Fibroblast of skin of abdomen (primary cell): ENCODE results near the gene TMCC2.
"Not testable (repeated sequence)": the region's sequence is repeated elsewhere in the genome, so short reads cannot be mapped to it uniquely, and the experiment has no call there.

Experiments used
- DNase-seq: peaks from one replicate; pipeline ENCODE4 v3.0.0-alpha.2; 2013

Gene TMCC2

DNA sequence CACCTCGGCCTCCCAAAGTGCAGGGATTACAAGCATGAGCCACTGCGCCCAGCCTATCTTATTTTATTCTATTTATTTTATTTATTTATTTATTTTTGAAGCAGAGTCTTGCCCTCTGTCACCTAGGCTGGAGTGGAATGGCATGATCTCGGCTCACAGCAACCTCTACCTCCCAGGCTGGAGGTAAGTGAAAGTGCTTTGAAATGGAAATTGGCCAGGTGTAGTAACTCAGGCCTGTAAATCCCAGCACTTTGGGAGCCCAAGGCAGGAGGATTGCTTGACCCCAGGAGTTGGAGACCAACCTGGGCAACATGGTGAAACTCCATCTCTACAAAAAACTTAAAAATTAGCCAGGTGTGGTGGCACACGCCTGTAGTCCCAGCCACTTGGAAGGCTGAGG lies 11.2 kb upstream of the TMCC2 start:
- no peak for DNase-seq

- DNase-seq, result no peak
Measured at GRCh38 chr1:205217418-205217817, 10.3 kb upstream of the TMCC2 start.

DNA sequence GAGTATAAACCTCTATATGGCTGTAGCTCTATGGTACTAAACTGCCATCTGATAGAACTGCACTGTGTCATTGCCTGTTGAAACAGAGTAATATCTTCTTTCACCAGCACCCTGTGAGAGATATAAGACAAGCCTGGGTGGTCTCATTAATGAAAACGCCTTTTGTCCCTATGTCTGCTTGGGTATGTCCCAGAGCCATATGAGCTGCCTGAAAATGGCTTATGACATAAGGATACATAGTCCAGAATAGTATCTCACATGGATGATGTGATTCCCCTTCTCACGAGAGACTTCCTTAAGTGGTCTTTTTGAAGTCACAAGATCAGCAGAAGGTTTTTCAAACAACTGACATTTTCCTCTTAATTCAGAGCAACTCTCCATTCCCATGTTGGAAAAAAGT lies 7.3 kb upstream of the TMCC2 start:
- no peak for DNase-seq

DNA sequence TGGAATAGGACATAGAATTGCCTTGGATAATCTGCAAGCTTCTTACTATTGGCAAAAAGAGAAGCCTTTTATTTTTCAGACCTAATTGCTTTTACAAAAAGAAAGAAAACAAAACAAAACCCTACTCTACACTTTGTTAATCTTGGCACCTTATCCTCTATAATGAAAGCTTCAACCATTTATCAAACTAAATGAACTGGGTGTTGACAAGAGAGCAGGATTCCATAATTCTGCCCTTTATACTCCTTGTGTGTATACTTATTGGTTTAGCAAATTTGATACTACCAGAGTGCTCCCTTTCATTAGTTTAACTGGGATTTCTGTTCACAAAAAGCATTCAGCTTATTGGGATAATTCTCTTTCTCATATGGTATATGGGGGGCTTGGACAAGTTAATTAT lies 3.0 kb upstream of the TMCC2 start:
- no peak for DNase-seq

- peak; percentile 85 for DNase-seq
Measured at GRCh38 chr1:205225901-205226765, 1.6 kb upstream of the TMCC2 start.

- DNase-seq, result peak; percentile 66
Measured at GRCh38 chr1:205226868-205227583, 720 bp upstream of the TMCC2 start.

DNA sequence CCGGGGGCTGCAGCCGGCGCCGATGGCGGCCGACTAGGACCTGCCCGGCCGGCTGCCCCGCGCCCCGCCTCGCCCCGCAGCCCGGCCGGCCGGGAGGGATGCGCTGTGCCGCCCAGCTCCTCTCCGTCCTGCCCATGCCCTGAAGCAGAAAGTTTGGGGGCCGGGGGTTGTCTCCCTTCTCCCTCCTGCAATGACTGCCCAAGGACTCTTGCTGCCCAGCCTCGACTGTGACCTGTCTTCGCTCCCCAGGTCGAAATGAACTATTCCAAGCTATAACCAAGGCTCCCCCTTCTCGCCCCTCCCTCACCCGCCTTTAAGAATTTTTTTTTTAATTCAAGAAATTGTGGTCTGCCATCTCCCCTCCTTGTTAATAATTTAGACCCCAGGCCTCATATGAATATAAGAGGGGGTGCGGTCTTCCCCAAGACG lies 361 bp downstream of the TMCC2 start:
- no peak for DNase-seq

DNA sequence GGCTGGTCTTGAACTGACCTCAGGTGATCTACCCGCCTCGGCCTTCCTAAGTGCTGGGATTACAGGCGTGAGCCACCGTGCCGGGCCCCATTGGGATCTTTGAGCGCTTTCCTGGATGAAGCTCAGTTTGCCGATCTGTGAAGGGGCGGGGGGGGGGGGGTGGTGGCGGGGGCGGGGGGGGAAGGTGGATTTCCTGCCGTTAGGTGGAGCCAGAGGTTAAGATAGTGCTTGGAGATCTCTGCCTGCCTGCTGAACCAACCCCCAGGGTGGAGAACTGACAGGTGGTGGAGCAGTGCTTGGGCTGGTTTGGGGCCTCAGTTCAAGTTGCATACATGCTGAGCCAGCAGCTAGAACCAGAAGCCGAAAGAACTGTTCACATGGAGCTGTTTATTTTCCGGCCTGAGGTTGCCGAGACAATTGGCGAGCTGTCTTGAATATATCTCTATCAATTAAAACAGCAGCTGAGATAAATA lies 1.7 kb downstream of the TMCC2 start:
- DNase-seq, result peak; percentile 52

- DNase-seq, result no peak
Measured at GRCh38 chr1:205229916-205230700, 2.4 kb downstream of the TMCC2 start.

GRCh38 chr1:205230982-205231381 lies 3.2 kb downstream of the TMCC2 start:
- DNase-seq, result no peak

DNA sequence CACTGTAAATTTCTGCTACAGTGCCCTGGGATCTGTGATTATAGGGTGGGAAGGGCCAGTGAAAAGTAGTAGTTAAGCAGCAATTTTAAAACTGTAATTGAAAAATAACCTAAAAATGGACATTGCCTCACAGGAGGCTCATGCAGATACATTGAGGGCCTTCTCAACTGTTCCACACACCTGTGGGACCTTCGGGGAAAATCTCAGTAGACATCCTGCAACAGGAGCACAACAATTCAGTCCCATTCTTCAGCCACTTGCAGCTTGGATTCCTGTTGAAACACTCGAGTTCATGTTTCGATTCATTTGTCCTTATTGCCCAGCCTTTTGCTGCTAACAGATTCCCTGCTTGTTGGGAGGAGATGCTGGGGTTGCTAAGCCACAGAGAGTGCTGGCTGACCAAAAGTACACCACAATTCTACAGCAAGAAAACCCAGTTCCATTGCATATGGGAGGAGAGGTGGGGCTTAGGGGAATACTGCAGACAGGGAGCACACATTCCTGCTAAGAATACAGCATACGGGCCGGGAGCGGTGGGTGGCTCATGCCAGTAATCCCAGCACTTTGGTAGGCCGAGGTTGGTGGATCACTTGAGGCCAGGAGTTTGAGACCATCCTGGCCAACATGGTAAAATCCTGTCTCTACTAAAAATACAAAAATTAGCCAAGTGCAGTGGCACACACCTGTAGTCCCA lies 4.5 kb downstream of the TMCC2 start:
- DNase-seq, result no peak

- DNase-seq, result no peak
Measured at GRCh38 chr1:205232945-205233397, 5.2 kb downstream of the TMCC2 start.

GRCh38 chr1:205233986-205234385 lies 6.2 kb downstream of the TMCC2 start:
- not testable (repeated sequence) for DNase-seq

DNA sequence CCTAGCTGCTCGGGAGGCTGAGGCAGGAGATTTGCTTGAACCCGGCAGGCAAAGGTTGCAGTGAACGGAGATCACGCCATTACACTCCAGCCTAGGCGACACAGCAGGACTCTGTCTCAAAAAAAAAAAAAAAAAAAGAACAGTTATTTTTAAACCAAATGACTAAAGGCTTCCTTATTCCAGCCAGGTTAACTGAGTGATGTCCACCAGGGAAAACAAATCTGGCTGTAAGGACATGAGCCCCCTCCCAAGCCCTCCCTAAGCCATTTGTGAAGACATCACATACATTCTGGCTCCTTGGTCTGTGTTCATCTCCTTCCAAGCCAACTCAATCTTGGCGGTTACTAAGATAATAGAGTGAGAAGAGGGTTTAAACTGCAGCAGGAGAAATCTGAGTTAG lies 8.2 kb downstream of the TMCC2 start:
- DNase-seq, result no peak

DNA sequence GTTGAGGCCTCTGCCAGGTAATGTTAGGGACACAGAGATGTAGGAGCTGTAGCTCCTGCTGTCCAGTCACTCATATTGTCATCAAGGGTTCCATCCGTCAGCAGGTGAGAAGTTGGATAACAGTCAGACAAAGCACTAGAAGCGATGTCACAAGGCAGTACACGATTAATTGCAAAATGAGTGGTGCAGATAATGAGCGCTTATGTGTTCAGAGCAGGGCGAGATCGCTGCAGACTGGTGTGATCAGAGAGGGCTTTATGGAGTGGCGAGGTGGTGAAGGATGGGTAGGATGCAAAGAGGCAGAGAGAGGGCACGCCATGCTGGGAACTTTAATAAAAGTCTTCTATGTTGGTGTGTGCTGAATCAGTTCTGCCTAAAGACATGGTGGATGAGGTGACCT lies 8.8 kb downstream of the TMCC2 start:
- DNase-seq, result no peak

GRCh38 chr1:205236951-205237475 lies 9.3 kb downstream of the TMCC2 start:
- no peak for DNase-seq

DNA sequence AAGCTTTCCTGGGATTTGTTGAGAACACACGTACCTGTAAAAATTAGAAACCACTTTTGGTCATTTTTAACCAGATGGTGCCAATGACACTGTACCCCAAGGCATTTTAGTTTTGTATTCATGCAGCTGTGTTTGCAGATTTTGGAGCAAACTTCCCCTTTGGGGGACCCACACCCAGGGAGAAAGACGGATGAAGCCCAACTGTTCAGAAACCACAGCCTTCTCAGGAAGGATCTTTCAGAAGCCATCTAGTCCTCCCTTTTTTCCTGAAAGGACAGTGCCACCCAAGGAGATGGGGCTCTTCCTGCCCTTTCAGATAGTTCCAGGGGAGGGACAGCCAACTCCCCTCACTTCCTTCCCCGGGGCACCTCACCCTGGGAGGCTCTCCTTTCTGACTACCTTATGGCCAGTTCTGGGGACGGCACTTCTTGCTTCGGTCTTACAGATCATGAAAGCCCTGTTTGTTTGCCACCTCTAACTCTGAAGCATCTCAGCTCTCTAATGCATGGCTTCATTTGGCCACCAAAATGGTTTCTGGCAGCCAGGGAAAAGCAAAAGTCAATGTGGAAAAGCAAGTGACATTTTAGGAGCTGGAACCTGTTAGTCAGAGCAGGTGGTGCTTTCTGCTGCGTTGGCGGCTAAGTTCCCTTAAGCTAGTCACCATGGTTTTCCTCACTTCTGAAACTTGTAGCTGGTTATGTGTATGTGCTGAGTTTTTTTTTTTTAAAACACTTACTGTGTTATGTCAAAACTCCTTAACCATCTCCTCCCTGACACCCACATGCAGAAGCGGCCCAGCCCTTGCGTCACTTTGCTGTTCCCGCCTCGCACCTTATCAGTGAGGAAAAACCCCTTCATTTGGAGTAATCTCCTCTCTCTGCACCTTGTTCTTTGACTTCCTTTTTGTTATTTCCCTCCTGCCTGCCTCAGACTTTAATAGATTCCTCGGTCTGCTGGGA lies 10.1 kb downstream of the TMCC2 start:
- DNase-seq, result no peak

GRCh38 chr1:205239078-205239477 lies 11.3 kb downstream of the TMCC2 start:
- DNase-seq, result no peak

- DNase-seq, result no peak
Measured at GRCh38 chr1:205240118-205240517, 12.4 kb downstream of the TMCC2 start.

GRCh38 chr1:205240569-205240968 lies 12.8 kb downstream of the TMCC2 start:
- no peak for DNase-seq
